Upper lobe of left lung (tissue), 4 donors: Measurements from ENCODE around the gene PDLIM7.

Experiments
- POLR2A ChIP-seq, 4 donors: fragments of 450-650 bp; IDR thresholded peaks; one replicate each; pipeline ENCODE4 v1.5.1; 2016 to 2017; ENCODE audit warnings: antibody characterized with exemption in 4 of 4, mild to moderate bottlenecking in 2 of 4
- TF ChIP-seq, protein P1 (sequence below), 6 experiments: fragments of 450-650 bp in 4 of 6; fragments of 200-600 bp in 2 of 6; sonication (generic) in 2 of 6; IDR thresholded peaks; one replicate each; pipeline ENCODE4 v1.5.1; 2016 to 2019; ENCODE audit warnings: antibody characterized with exemption in 6 of 6

DNA sequence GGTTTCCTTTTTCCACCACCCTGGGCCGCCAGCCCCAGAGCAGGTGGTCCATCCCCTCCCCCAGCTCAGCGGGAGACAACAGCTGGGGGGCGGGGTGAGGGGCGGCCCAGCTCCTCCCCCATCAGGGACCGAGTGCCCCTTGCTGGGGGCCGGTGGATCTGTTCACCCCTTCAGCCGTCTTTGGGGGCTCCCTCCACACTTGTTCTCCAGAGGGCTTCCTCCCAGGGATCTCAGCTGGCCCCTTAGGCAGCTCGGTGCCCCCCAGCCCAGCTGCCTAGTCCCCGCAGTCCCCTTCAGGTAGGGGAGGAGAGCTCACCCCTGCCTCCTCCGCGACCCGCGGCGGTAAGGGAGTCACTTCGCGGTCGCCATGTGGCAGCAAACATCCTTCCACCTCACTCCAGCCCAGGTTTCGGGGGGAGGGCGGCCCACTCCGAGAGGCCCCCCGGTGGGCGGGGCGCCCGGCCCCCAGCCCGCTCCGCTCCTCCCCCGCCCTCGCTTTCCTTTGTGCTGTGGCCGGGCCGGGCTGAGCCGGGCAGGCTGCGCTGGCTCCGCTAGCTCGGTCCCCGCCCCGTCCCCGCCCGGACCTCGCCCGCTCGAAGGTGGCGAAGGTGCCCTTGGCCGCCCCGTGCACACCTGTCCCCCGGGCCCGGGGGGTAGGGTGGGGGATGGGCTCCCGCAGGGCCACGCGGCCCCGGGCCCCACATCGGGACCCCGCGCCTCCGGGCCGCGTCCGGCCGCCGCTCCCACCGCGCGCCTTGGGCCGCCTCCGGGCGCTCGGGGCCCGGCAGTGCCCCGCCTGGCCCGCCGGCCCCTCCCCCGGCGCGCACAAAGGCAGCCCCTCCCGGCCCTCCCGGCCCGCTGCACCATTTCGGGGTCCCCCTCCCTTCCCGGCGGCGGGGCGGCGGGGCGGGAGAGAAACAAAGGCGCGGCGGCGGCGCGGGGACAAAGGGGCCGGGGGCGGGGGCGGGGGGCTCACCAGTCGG lies 24.7 kb downstream of the PDLIM7 start:
- TF ChIP-seq POLR2A (IDR thresholded peaks at IDR 0.05) = no peak
- TF ChIP-seq, protein P1, sequence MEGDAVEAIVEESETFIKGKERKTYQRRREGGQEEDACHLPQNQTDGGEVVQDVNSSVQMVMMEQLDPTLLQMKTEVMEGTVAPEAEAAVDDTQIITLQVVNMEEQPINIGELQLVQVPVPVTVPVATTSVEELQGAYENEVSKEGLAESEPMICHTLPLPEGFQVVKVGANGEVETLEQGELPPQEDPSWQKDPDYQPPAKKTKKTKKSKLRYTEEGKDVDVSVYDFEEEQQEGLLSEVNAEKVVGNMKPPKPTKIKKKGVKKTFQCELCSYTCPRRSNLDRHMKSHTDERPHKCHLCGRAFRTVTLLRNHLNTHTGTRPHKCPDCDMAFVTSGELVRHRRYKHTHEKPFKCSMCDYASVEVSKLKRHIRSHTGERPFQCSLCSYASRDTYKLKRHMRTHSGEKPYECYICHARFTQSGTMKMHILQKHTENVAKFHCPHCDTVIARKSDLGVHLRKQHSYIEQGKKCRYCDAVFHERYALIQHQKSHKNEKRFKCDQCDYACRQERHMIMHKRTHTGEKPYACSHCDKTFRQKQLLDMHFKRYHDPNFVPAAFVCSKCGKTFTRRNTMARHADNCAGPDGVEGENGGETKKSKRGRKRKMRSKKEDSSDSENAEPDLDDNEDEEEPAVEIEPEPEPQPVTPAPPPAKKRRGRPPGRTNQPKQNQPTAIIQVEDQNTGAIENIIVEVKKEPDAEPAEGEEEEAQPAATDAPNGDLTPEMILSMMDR (IDR thresholded peaks at IDR 0.05) = no peak
